GM19240 (cell line): ENCODE results near the gene FOXG1.

Experiments used
- DNase-seq: peaks from one replicate; pipeline ENCODE4 v3.0.0; 2011; ENCODE audit warnings: low spot score; ENCODE audit not compliant: insufficient read length

FOXG1 gene

GRCh38 chr14:28761438-28762291 is 4.9 kb upstream of the FOXG1 start:
- no peak for DNase-seq

- no peak for DNase-seq
Measured at GRCh38 chr14:28762303-28762954, 4.2 kb upstream of the FOXG1 start.

GRCh38 chr14:28762955-28763326 is 3.6 kb upstream of the FOXG1 start:
- no peak for DNase-seq

GRCh38 chr14:28763751-28764256 is 2.8 kb upstream of the FOXG1 start:
- no peak for DNase-seq

GRCh38 chr14:28764257-28765160 is 2.1 kb upstream of the FOXG1 start:
- DNase-seq, result no peak

- DNase-seq, result no peak
Measured at GRCh38 chr14:28765169-28765830, 1.3 kb upstream of the FOXG1 start.

GRCh38 chr14:28765831-28766468 is 637 bp upstream of the FOXG1 start:
- DNase-seq, result no peak

GRCh38 chr14:28767030-28767852 is 654 bp downstream of the FOXG1 start:
- DNase-seq, result no peak

- DNase-seq, result no peak
Measured at GRCh38 chr14:28767853-28768741, 1.5 kb downstream of the FOXG1 start.

GRCh38 chr14:28769276-28769880 is 2.8 kb downstream of the FOXG1 start:
- DNase-seq, result no peak

- no peak for DNase-seq
Measured at GRCh38 chr14:28770061-28770460, 3.5 kb downstream of the FOXG1 start.

- DNase-seq, result no peak
Measured at GRCh38 chr14:28770630-28771029, 4.0 kb downstream of the FOXG1 start.

GRCh38 chr14:28771168-28771567 is 4.6 kb downstream of the FOXG1 start:
- no peak for DNase-seq

- DNase-seq, result no peak
Measured at GRCh38 chr14:28772613-28773012, 6.0 kb downstream of the FOXG1 start.

- DNase-seq, result no peak
Measured at GRCh38 chr14:28773176-28773575, 6.6 kb downstream of the FOXG1 start.

- no peak for DNase-seq
Measured at GRCh38 chr14:28773861-28774691, 7.5 kb downstream of the FOXG1 start.
